NB4 (cell line): ENCODE data around the gene OMD.

Experiments used
- CTCF ChIP-seq: IDR thresholded peaks from one replicate; pipeline ENCODE4 v1.5.1; 2012; ENCODE audit warnings: low read depth, low read length
- MYC ChIP-seq: IDR thresholded peaks from 2 replicates; pipeline ENCODE4 v1.6.1; 2011; ENCODE audit warnings: low read depth, low read length
- POLR2A ChIP-seq: IDR thresholded peaks from 2 replicates; pipeline ENCODE4 v1.6.1; 2011; ENCODE audit warnings: mild to moderate bottlenecking; ENCODE audit not compliant: insufficient read length; ENCODE audit errors: extremely low read depth

- TF ChIP-seq CTCF (no peak), MYC (no peak), POLR2A (no peak)
These were observed 9.7 kb downstream of the OMD start for GRCh38 chr9:92414566-92414965.
